ENCODE results near the gene TMEM219.
"Not testable (repeated sequence)": the region's sequence is repeated elsewhere in the genome, so short reads cannot be mapped to it uniquely, and the experiment has no call there.

The TMEM219 gene

GRCh38 chr16:29925781-29926710 lies 35.8 kb upstream of the TMEM219 start, which contains the start of gene KCTD13:
Gene KCTD13, minus strand, starts transcription at chr16:29926226. Its CDS starts 193 bp downstream, at chr16:29926033.
- peak within 1 kb of the TSS; percentile 77 to 93 for H3K4me3 ChIP-seq (ENCODE audit: low read depth in 1 of 2, low read length in 2 of 2)
- peaks cover 12 to 18% of the 10 kb centered on the region in 2 donors for H3K36me3 ChIP-seq (ENCODE audit: control insufficient read depth in 1 of 2, insufficient read depth in 2 of 2, low read length in 2 of 2)
- no peaks in the 10 kb centered on the region for H3K27me3 ChIP-seq (ENCODE audit: low read depth, low read length)
- H3K4me1 ChIP-seq (ENCODE audit: control insufficient read depth in 1 of 2, insufficient read depth in 2 of 2, low read length in 2 of 2): peaks cover 6 to 16% of the 10 kb centered on the region in 2 donors
- H3K27ac ChIP-seq (ENCODE audit: low read length): peak within 1 kb of the TSS; percentile 83
- no peaks in the 10 kb centered on the region for H3K9me3 ChIP-seq (ENCODE audit: control insufficient read depth in 1 of 2, low read length in 2 of 2)

DNA sequence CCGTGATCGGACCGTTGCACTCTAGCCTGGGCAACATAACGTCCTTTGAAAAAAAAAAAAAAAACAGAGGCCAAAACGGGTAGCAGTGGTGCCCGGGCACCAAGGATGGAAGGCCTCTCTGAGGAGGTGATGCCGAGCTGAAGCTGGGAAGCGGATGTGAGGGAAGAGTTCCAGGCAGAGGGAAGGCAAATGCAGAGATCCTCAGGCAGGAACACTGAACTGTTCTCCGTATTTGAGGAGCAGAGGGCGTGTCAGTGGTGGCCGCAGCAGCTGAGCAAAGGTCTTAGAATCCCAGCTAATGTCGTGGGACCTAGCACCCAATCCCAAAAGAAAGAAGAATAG lies 35.2 kb upstream of the TMEM219 start:
- Histone ChIP-seq H3K36me3 (ENCODE audit: control insufficient read depth in 1 of 2, insufficient read depth in 2 of 2, low read length in 2 of 2) (peaks cover 9 to 12% of the 10 kb centered on the region in 2 donors), H3K4me3 (ENCODE audit: low read depth in 1 of 2, low read length in 2 of 2) (peak overlapping the region; percentile 77 to 93), H3K27me3 (ENCODE audit: low read depth, low read length) (no peaks in the 10 kb centered on the region), H3K9me3 (ENCODE audit: control insufficient read depth in 1 of 2, low read length in 2 of 2) (no peaks in the 10 kb centered on the region), H3K4me1 (ENCODE audit: control insufficient read depth in 1 of 2, insufficient read depth in 2 of 2, low read length in 2 of 2) (peaks cover 6 to 16% of the 10 kb centered on the region in 2 donors), H3K27ac (ENCODE audit: low read length) (peak overlapping the region; percentile 83)

DNA sequence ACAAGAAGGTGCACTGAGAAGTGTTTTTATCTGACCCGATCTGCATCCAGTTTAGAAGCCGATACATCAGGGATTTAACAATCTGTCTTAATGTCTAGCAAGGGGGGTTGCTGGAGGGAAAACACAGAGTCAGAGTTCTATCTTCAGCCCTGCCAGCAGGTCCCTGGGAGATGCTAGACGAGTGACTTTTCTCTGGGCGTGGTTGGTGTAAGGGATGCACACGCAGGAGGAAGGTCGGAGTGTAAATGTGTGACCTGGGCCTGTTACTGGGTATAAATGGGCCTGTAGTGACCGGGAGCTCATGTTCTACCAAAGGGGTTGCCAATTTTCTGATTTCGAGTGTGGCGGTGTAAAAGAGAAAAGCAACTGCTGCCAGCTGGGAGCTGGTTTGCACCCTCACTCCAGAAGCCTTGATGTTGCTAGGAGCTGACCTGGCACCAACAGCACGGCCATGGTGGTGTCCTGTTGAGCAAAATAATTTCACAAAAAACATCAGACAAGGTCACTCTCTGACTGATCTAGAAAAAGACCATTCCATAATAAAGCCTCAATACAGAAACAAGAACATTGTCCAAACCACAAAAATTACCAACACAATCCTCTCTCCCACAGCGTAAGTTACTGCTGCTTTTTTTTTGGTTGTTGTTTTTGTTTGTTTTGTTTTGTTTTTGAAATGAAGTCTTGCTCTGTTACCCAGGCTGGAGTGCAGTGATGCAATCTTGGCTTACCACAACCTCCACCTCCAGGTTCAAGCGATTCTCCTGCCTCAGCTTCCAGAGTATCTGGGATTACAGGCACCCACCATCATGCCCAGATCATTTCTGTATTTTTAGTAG lies 34.6 kb upstream of the TMEM219 start:
- Histone ChIP-seq H3K27me3 (ENCODE audit: low read depth, low read length) (no peaks in the 10 kb centered on the region), H3K9me3 (ENCODE audit: control insufficient read depth in 1 of 2, low read length in 2 of 2) (no peaks in the 10 kb centered on the region), H3K4me1 (ENCODE audit: control insufficient read depth in 1 of 2, insufficient read depth in 2 of 2, low read length in 2 of 2) (peaks cover 6 to 16% of the 10 kb centered on the region in 2 donors), H3K4me3 (ENCODE audit: low read depth in 1 of 2, low read length in 2 of 2) (peak overlapping the region; percentile 77 to 93), H3K27ac (ENCODE audit: low read length) (peak overlapping the region; percentile 83), H3K36me3 (ENCODE audit: control insufficient read depth in 1 of 2, insufficient read depth in 2 of 2, low read length in 2 of 2) (peaks cover 5 to 8% of the 10 kb centered on the region in 2 donors)

DNA sequence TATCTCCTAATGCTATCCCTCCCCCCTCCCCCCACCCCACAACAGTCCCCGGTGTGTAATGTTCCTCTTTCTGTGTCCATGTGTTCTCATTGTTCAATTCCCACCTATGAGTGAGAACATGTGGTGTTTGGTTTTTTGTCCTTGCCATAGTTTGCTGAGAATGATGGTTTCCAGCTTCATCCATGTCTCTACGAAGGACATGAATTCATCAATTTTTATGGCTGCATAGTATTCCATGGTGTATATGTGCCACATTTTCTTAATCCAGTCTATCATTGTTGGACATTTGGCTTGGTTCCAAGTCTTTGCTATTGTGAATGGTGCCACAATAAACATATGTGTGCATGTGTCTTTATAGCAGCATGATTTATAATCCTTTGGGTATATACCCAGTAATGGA lies 30.1 kb upstream of the TMEM219 start:
- not testable (repeated sequence) for H3K27me3 ChIP-seq (ENCODE audit: low read depth, low read length); H3K36me3 ChIP-seq (ENCODE audit: control insufficient read depth in 1 of 2, insufficient read depth in 2 of 2, low read length in 2 of 2); H3K27ac ChIP-seq (ENCODE audit: low read length); H3K4me3 ChIP-seq (ENCODE audit: low read depth in 1 of 2, low read length in 2 of 2); H3K4me1 ChIP-seq (ENCODE audit: control insufficient read depth in 1 of 2, insufficient read depth in 2 of 2, low read length in 2 of 2); H3K9me3 ChIP-seq (ENCODE audit: control insufficient read depth in 1 of 2, low read length in 2 of 2)

GRCh38 chr16:29940656-29941055 lies 21.2 kb upstream of the TMEM219 start:
- H3K4me1 ChIP-seq (ENCODE audit: control insufficient read depth in 1 of 2, insufficient read depth in 2 of 2, low read length in 2 of 2): peaks cover 3 to 7% of the 10 kb centered on the region in 2 donors
- no peaks in the 10 kb centered on the region for H3K27me3 ChIP-seq (ENCODE audit: low read depth, low read length)
- no peak overlapping the region for H3K4me3 ChIP-seq (ENCODE audit: low read depth in 1 of 2, low read length in 2 of 2)
- no peaks in the 10 kb centered on the region for H3K9me3 ChIP-seq (ENCODE audit: control insufficient read depth in 1 of 2, low read length in 2 of 2)
- no peaks in the 10 kb centered on the region for H3K36me3 ChIP-seq (ENCODE audit: control insufficient read depth in 1 of 2, insufficient read depth in 2 of 2, low read length in 2 of 2)
- H3K27ac ChIP-seq (ENCODE audit: low read length): no peak overlapping the region

- H3K4me1 ChIP-seq (ENCODE audit: control insufficient read depth in 1 of 2, insufficient read depth in 2 of 2, low read length in 2 of 2): peaks cover 3 to 7% of the 10 kb centered on the region in 2 donors
- no peaks in the 10 kb centered on the region for H3K36me3 ChIP-seq (ENCODE audit: control insufficient read depth in 1 of 2, insufficient read depth in 2 of 2, low read length in 2 of 2)
- H3K9me3 ChIP-seq (ENCODE audit: control insufficient read depth in 1 of 2, low read length in 2 of 2): no peaks in the 10 kb centered on the region
- H3K27ac ChIP-seq (ENCODE audit: low read length): peak overlapping the region; percentile 77
- no peaks in the 10 kb centered on the region for H3K27me3 ChIP-seq (ENCODE audit: low read depth, low read length)
- H3K4me3 ChIP-seq (ENCODE audit: low read depth in 1 of 2, low read length in 2 of 2): no peak overlapping the region
Measured at GRCh38 chr16:29943846-29944799, 17.8 kb upstream of the TMEM219 start.

DNA sequence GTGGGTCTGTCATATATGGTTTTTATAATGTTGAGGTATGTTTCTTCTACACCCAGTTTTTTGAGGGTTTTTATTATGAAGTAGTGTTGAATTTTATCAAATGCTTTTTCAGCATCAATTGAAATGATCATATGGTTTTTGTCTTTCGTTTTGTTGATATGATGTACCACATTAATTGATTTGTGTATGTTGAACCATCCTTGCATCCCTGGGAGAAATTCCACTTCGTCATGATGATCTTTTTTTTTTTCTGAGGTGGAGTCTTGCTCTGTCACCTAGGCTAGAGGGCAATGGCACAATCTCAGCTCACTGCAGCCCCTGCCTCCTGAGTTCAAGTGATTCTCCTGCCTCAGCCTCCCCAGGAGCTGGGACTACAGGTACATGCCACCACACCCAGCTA lies 14.0 kb upstream of the TMEM219 start:
- Histone ChIP-seq H3K4me1 (ENCODE audit: control insufficient read depth in 1 of 2, insufficient read depth in 2 of 2, low read length in 2 of 2) (peaks cover 3 to 7% of the 10 kb centered on the region in 2 donors), H3K27me3 (ENCODE audit: low read depth, low read length) (no peaks in the 10 kb centered on the region), H3K9me3 (ENCODE audit: control insufficient read depth in 1 of 2, low read length in 2 of 2) (no peaks in the 10 kb centered on the region), H3K36me3 (ENCODE audit: control insufficient read depth in 1 of 2, insufficient read depth in 2 of 2, low read length in 2 of 2) (no peaks in the 10 kb centered on the region), H3K4me3 (ENCODE audit: low read depth in 1 of 2, low read length in 2 of 2) (no peak overlapping the region), H3K27ac (ENCODE audit: low read length) (no peak overlapping the region)

- H3K27me3 ChIP-seq (ENCODE audit: low read depth, low read length): no peaks in the 10 kb centered on the region
- H3K4me3 ChIP-seq (ENCODE audit: low read depth in 1 of 2, low read length in 2 of 2): no peak overlapping the region
- no peak overlapping the region for H3K27ac ChIP-seq (ENCODE audit: low read length)
- H3K36me3 ChIP-seq (ENCODE audit: control insufficient read depth in 1 of 2, insufficient read depth in 2 of 2, low read length in 2 of 2): no peaks in the 10 kb centered on the region
- H3K9me3 ChIP-seq (ENCODE audit: control insufficient read depth in 1 of 2, low read length in 2 of 2): no peaks in the 10 kb centered on the region
- H3K4me1 ChIP-seq (ENCODE audit: control insufficient read depth in 1 of 2, insufficient read depth in 2 of 2, low read length in 2 of 2): no peaks in the 10 kb centered on the region
Measured at GRCh38 chr16:29950806-29951461, 10.9 kb upstream of the TMEM219 start.

DNA sequence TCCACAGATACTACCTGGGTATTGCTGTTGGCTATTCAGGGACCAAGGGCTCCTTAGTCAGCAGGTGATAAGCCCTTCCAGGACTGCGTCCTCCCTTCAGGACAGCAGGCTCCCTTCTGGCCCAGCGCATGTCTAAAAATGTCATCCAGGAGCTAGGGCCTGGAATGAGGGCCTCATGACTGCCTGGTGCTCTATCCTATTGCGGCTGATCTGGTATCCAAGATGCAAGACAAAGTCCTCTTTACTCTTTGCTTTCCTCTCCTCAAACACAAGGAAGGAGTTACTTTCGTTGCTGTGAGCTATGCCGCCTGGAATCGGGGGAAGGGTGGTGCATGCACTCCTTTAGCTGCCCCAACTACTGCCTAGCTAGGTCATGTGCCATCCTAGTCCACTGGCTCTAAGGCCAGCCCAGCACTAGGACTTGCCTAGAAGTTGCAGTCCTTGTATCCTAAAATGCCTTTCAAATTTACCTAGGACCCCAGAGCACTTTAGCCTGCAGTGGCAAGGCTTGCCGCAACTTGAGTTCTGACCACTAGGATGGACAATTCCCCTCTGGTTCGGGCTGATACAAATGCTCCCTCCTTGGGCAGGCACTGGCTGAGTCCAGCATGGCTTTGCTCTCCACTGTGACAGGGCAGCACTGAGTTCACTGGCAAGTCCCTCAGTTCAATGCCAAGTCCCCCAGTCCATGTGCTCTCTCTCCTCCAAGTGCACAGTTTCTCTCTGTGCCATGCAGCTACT lies 10.1 kb upstream of the TMEM219 start:
- no peaks in the 10 kb centered on the region for H3K36me3 ChIP-seq (ENCODE audit: control insufficient read depth in 1 of 2, insufficient read depth in 2 of 2, low read length in 2 of 2)
- H3K4me1 ChIP-seq (ENCODE audit: control insufficient read depth in 1 of 2, insufficient read depth in 2 of 2, low read length in 2 of 2): no peaks in the 10 kb centered on the region
- H3K27ac ChIP-seq (ENCODE audit: low read length): no peak overlapping the region
- no peaks in the 10 kb centered on the region for H3K9me3 ChIP-seq (ENCODE audit: control insufficient read depth in 1 of 2, low read length in 2 of 2)
- H3K27me3 ChIP-seq (ENCODE audit: low read depth, low read length): no peaks in the 10 kb centered on the region
- H3K4me3 ChIP-seq (ENCODE audit: low read depth in 1 of 2, low read length in 2 of 2): no peak overlapping the region

DNA sequence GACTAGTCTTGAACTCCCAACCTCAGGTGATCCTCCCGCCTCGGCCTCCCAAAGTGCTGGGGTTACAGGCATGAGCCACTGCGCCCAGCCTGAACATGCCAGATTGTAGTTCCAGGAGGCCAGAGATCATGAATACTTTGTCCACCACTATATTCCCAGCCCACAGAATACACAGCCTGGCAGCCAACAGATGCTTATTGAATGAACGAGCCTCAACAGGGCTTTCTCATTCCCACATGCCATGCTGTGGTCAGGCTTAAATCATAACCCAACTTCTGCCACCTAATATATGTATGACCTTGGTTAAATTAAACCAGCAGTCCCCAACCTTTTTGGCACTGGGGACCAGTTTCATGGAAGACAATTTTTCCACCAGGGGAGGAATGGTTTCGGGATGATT lies 3.1 kb upstream of the TMEM219 start:
- H3K4me1 ChIP-seq (ENCODE audit: control insufficient read depth in 1 of 2, insufficient read depth in 2 of 2, low read length in 2 of 2): peaks cover 7 to 12% of the 10 kb centered on the region in 2 donors
- no peaks in the 10 kb centered on the region for H3K36me3 ChIP-seq (ENCODE audit: control insufficient read depth in 1 of 2, insufficient read depth in 2 of 2, low read length in 2 of 2)
- no peak overlapping the region for H3K4me3 ChIP-seq (ENCODE audit: low read depth in 1 of 2, low read length in 2 of 2)
- no peak overlapping the region for H3K27ac ChIP-seq (ENCODE audit: low read length)
- no peaks in the 10 kb centered on the region for H3K27me3 ChIP-seq (ENCODE audit: low read depth, low read length)
- no peaks in the 10 kb centered on the region for H3K9me3 ChIP-seq (ENCODE audit: control insufficient read depth in 1 of 2, low read length in 2 of 2)

Data from muscle layer of duodenum (tissue), 2 donors.